ENCODE results near the gene EGF. TPM values are rescaled to one million over a fixed set of nuclear protein-coding genes. Genes with fewer than 3 reads are reported as not detected.
"Not testable (repeated sequence)": the region's sequence is repeated elsewhere in the genome, so short reads cannot be mapped to it uniquely, and the experiment has no call there.

EGF gene
- total and polyA plus RNA-seq, 12 donors: 0.07 to 1.6 (median 0.24) TPM; not detected in 4

DNA sequence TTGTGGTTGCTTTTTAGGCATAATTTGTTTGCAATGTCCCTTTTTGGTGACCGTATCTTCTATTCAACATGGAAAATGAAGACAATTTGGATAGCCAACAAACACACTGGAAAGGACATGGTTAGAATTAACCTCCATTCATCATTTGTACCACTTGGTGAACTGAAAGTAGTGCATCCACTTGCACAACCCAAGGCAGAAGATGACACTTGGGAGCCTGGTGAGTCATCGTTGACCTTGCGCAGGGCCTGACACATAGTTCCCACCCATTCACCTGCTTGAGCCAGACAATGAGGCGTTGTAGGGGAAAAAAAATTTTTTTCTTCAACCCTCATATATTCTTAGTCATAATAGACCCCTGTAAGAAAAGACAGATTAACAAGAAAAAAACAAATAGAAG is 32.4 kb downstream of the EGF start:
- DNase-seq: peak in 3 of 7 donors; percentile 16 to 27 (median 18)
- Histone ChIP-seq H3K4me1 (replicated peaks in 1 of 2) (no peaks in the 10 kb centered on the region), H3K4me3 (no peak overlapping the region), H3K9me3 (replicated peaks in 1 of 3) (no peaks in the 10 kb centered on the region), H3K27ac (no peak overlapping the region), H3K27me3 (no peaks in the 10 kb centered on the region), H3K36me3 (replicated peaks in 1 of 2) (no peaks in the 10 kb centered on the region)
- intact Hi-C loops (cut with DNase I): no loop called here
- WGBS, 4 donors: 44 to 81% (median 53%) methylated on average over 4 of the region's 4 CpGs
- TF ChIP-seq, protein P1, sequence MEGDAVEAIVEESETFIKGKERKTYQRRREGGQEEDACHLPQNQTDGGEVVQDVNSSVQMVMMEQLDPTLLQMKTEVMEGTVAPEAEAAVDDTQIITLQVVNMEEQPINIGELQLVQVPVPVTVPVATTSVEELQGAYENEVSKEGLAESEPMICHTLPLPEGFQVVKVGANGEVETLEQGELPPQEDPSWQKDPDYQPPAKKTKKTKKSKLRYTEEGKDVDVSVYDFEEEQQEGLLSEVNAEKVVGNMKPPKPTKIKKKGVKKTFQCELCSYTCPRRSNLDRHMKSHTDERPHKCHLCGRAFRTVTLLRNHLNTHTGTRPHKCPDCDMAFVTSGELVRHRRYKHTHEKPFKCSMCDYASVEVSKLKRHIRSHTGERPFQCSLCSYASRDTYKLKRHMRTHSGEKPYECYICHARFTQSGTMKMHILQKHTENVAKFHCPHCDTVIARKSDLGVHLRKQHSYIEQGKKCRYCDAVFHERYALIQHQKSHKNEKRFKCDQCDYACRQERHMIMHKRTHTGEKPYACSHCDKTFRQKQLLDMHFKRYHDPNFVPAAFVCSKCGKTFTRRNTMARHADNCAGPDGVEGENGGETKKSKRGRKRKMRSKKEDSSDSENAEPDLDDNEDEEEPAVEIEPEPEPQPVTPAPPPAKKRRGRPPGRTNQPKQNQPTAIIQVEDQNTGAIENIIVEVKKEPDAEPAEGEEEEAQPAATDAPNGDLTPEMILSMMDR (IDR thresholded peaks at IDR 0.05): no peak
- TF ChIP-seq POLR2A (IDR thresholded peaks at IDR 0.05): no peak

DNA sequence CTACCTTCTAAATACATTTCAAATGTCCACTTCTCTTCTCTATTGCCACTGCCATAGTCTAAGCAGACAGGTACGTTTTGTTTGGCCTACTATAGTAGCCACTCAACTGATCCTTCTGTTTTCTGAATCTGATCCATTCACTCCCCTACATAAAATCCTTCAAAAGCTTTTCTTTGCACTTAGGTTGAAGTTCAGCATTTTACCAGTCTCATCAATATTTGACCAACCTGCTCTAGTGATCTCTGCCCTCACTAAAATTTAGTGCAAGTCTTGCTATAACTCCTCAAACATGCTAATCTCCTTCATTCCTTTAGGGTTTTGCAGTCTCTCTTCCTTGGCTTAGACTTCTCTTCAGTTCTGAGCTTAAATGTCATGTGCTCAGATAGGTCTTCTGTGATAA is 33.4 kb downstream of the EGF start:
- no peak overlapping the region for H3K4me3 ChIP-seq
- H3K36me3 ChIP-seq (replicated peaks in 1 of 2): no peaks in the 10 kb centered on the region
- WGBS, 4 donors: 47 to 93% (median 71%) methylated on average over 1 of the region's 1 CpG
- no peak for DNase-seq
- no peaks in the 10 kb centered on the region for H3K4me1 ChIP-seq (replicated peaks in 1 of 2)
- TF ChIP-seq POLR2A (IDR thresholded peaks at IDR 0.05): no peak
- H3K27me3 ChIP-seq: no peaks in the 10 kb centered on the region
- intact Hi-C loops (cut with DNase I): no loop called here
- H3K27ac ChIP-seq: no peak overlapping the region
- no peaks in the 10 kb centered on the region for H3K9me3 ChIP-seq (replicated peaks in 1 of 3)

DNA sequence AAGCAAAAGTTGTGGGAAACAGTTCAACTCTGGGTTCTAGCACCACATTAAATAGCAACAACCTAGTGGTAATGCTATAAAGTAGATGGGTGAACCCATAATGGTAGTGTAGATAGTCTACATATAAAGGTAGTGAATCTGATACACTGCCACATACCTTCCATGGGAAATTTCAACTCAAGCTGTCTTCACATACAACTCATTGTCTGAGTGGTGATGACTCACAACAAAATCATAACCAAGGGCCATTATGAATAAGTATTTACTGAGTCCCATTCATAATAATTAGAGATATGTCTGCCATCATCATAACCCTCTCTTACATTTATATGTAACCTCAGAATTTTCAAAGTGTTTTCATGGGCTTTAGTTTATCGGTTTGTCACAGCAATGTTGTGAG is 34.8 kb downstream of the EGF start:
- TF ChIP-seq, protein P1 (IDR thresholded peaks at IDR 0.05): no peak
- TF ChIP-seq POLR2A (IDR thresholded peaks at IDR 0.05): no peak
- intact Hi-C loops (cut with DNase I): no loop called here
- Histone ChIP-seq H3K9me3 (replicated peaks in 1 of 3) (no peaks in the 10 kb centered on the region), H3K27ac (no peak overlapping the region), H3K36me3 (replicated peaks in 1 of 2) (no peaks in the 10 kb centered on the region), H3K4me3 (no peak overlapping the region), H3K27me3 (no peaks in the 10 kb centered on the region), H3K4me1 (replicated peaks in 1 of 2) (no peaks in the 10 kb centered on the region)
- DNase-seq: no peak
- WGBS, 4 donors: 82 to 92% (median 86%) methylated on average over 1 of the region's 1 CpG

GRCh38 chr4:109947918-109948317 is 35.2 kb downstream of the EGF start:
- no peak for TF ChIP-seq POLR2A (IDR thresholded peaks at IDR 0.05)
- TF ChIP-seq, protein P1 (IDR thresholded peaks at IDR 0.05): no peak
- no peaks in the 10 kb centered on the region for H3K27me3 ChIP-seq
- 0 to 47% (median 30%) methylated on average over 1 of the region's 1 CpG for WGBS, 4 donors

DNA sequence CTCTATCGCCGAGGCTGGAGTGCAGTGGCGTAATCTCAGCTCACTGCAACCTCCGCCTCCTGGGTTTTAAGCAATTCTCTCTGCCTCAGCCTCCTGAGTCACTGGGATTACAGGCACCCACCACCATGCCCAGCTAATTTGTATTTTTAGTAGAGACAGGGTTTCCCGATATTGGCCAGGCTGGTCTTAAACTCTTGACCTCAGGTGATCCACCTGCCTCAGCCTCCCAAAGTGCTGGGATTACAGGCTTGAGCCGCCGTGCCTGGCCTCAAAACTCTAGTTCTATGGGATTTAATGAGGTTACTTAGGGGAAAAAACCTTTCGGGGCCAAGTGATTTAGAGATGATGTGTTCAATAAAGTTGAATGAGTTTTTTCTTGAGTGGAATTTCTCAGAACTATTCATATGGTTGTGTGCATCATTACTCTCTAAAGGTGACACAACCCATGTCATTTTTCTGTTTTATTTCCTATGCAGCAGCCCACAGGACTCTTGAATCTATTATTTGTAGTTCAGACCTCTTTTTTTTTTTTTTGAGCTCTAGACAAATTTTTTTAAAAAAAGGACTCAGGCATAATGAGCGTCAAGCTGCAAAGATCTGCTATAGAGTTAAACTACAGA is 36.5 kb downstream of the EGF start:
- H3K4me3 ChIP-seq; intact Hi-C loops (cut with DNase I); H3K27me3 ChIP-seq; DNase-seq; H3K27ac ChIP-seq; H3K9me3 ChIP-seq (replicated peaks in 1 of 3); H3K4me1 ChIP-seq (replicated peaks in 1 of 2); H3K36me3 ChIP-seq (replicated peaks in 1 of 2): not testable (repeated sequence)
- WGBS, 4 donors: 86 to 94% (median 90%) methylated on average over 9 of the region's 9 CpGs

More at GRCh38 chr4:109947918-109948317, 35.2 kb downstream of the EGF start:
- intact Hi-C loops (cut with DNase I): no loop called here
- Histone ChIP-seq H3K4me1 (replicated peaks in 1 of 2) (no peaks in the 10 kb centered on the region), H3K9me3 (replicated peaks in 1 of 3) (no peaks in the 10 kb centered on the region), H3K27ac (no peak overlapping the region), H3K36me3 (replicated peaks in 1 of 2) (no peaks in the 10 kb centered on the region), H3K4me3 (no peak overlapping the region)
- DNase-seq: no peak
